ENCODE measurements around the gene THRAP3. TPM values are rescaled to one million over a fixed set of nuclear protein-coding genes. Genes with fewer than 3 reads are reported as not detected.

THRAP3 gene
- polyA plus RNA-seq, 1 of the 3 experiments (the other 2 are of a cell fraction), result 33.7 TPM

DNA sequence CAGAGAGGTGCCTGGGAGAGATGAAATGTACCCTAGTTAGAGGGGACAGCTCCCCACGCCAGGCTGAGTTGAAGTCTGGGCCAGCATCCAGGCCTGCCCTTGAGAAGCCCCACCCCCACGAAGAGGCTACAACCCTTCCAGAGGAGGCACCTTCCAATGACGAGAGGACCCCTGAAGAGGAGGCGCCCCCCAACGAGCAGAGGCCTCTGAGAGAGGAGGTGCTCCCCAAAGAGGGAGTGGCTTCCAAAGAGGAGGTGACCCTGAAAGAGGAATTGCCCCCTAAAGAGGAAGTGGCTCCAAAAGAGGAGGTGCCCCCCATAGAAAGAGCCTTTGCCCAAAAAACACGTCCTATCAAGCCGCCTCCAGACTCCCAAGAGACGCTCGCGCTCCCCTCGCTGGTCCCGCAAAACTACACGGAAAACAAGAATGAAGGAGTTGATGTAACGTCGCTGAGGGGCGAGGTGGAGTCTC, 96.1 kb downstream of the THRAP3 start:
- no peak overlapping the region for H3K9ac ChIP-seq
- POLR2A ChIA-PET, result no interaction called here
- no peak overlapping the region for H2AFZ ChIP-seq (ENCODE audit: low read depth)

More for the DNA sequence above, 96.1 kb downstream of the THRAP3 start:
- DNase-seq, result no peak
- Histone ChIP-seq H3F3A (replicated peaks; ENCODE audit: insufficient read depth) (peaks cover 12% of the 10 kb centered on the region), H3K4me1 (ENCODE audit: control insufficient read depth in 1 of 2, insufficient read depth in 2 of 2, low read depth in 1 of 2, low read length in 1 of 2) (peaks cover 9 to 24% of the 10 kb centered on the region in 2 experiments; a peak in 1 of 4 replicates), H4K20me1 (ENCODE audit: insufficient read depth) (0 out of 2 replicates have a peak, but pooled peaks cover 3% of the 10 kb centered on the region), H3K9me2 (no peaks in the 10 kb centered on the region), H3K79me2 (ENCODE audit: insufficient read depth) (peaks cover 18% of the 10 kb centered on the region; the same call in 1 of the 2 replicates), H3K9me3 (no peaks in the 10 kb centered on the region), H3K27ac (ENCODE audit: low read depth in 2 of 2, low read length in 1 of 2) (no peak overlapping the region), H3K36me3 (replicated peaks in 1 of 2; ENCODE audit: control insufficient read depth in 1 of 2, insufficient read depth in 2 of 2, low read length in 1 of 2) (peaks cover 0 to 6% of the 10 kb centered on the region in 2 experiments), H3K4me2 (no peak overlapping the region), H3K4me3 (ENCODE audit: low read depth in 2 of 2, low read length in 1 of 2) (no peak overlapping the region), H3K27me3 (ENCODE audit: insufficient read depth) (no peaks in the 10 kb centered on the region)
- TF ChIP-seq RXRA (IDR thresholded peaks at IDR 0.05; ENCODE audit: borderline replicate concordance, low read depth) (no peak), RFX5 (IDR thresholded peaks at IDR 0.05; ENCODE audit: low read length) (no peak), CHD2 (IDR thresholded peaks at IDR 0.05; ENCODE audit: low read length, partially characterized antibody) (no peak), POLR2AphosphoS5 (IDR thresholded peaks at IDR 0.05; ENCODE audit: low read depth, low read length) (no peak), SIN3A (IDR thresholded peaks at IDR 0.05; ENCODE audit: borderline replicate concordance, low read depth, low read length) (no peak), REST (IDR thresholded peaks at IDR 0.05; ENCODE audit: low read depth, low read length) (no peak), SMC3 (IDR thresholded peaks at IDR 0.05; ENCODE audit: low read depth, low read length) (no peak), RAD21 (IDR thresholded peaks at IDR 0.05; ENCODE audit: low read length) (no peak), FOSL2 (IDR thresholded peaks at IDR 0.05; ENCODE audit: borderline replicate concordance, low read depth) (no peak), JUND (IDR thresholded peaks at IDR 0.05) (no peak), RCOR1 (IDR thresholded peaks at IDR 0.05; ENCODE audit: low read length) (no peak), ELF1 (IDR thresholded peaks at IDR 0.05) (no peak), PBX3 (IDR thresholded peaks at IDR 0.05) (no peak), TEAD4 (IDR thresholded peaks at IDR 0.05; ENCODE audit: borderline replicate concordance, insufficient read depth) (no peak)
- CTCF ChIA-PET, result interaction anchor here (0.6 to 2.5 kb wide), 2 partner anchors 11 to 61 kb away, joined by 3 to 8 read pairs; no protein-coding TSS in a partner anchor
- WGBS (ENCODE audit: low lambda C conversion rate), result 97% methylated on average over 15 of the region's 16 CpGs
